Mesenchymal stem cell (in vitro differentiated cells and primary cell): ENCODE measurements around the gene ATXN7L1.

Source experiments
- DNase-seq: peaks from one replicate; pipeline ENCODE4 v3.0.0-alpha.2; 2013
- H2AFZ ChIP-seq: one replicate; pipeline ENCODE4 v1.6.1; 2013; ENCODE audit warnings: low read depth, mild to moderate bottlenecking, control low read depth, inconsistent platforms, low read length, moderate library complexity
- H2AK5ac ChIP-seq: 2 replicates; pipeline ENCODE4 v1.6.1; 2013; ENCODE audit warnings: low read length, moderate library complexity, mild to moderate bottlenecking, inconsistent platforms; ENCODE audit not compliant: severe bottlenecking
- H2BK120ac ChIP-seq: one replicate; pipeline ENCODE4 v1.6.1; 2013; ENCODE audit warnings: low read depth, mild to moderate bottlenecking, inconsistent platforms, low read length, moderate library complexity
- H2BK12ac ChIP-seq, 2 experiments: one replicate each; pipeline ENCODE4 v1.6.1; 2013; ENCODE audit warnings: inconsistent platforms in 2 of 2, low read length in 2 of 2, mild to moderate bottlenecking in 2 of 2, moderate library complexity in 2 of 2, control low read depth in 1 of 2
- H2BK15ac ChIP-seq: one replicate; pipeline ENCODE4 v1.6.1; 2013; ENCODE audit warnings: mild to moderate bottlenecking, low read depth, inconsistent platforms; ENCODE audit not compliant: poor library complexity, severe bottlenecking
- H2BK5ac ChIP-seq: 2 replicates; pipeline ENCODE4 v1.6.1; 2013; ENCODE audit warnings: low read depth, mild to moderate bottlenecking, low read length, control low read depth, inconsistent platforms; ENCODE audit not compliant: poor library complexity, severe bottlenecking
- H3K14ac ChIP-seq, 2 experiments: one replicate each; pipeline ENCODE4 v1.6.1; 2013; ENCODE audit warnings: inconsistent platforms in 2 of 2, low read length in 2 of 2, control low read depth in 1 of 2, mild to moderate bottlenecking in 1 of 2, moderate library complexity in 1 of 2
- H3K18ac ChIP-seq, 2 experiments: one replicate each; pipeline ENCODE4 v1.6.1; 2013; ENCODE audit warnings: inconsistent platforms in 2 of 2, low read length in 2 of 2, control low read depth in 1 of 2, low read depth in 1 of 2, mild to moderate bottlenecking in 1 of 2
- H3K23ac ChIP-seq, 2 experiments: one replicate each; pipeline ENCODE4 v1.6.1; 2013; ENCODE audit warnings: inconsistent platforms in 2 of 2, low read length in 2 of 2, mild to moderate bottlenecking in 2 of 2, moderate library complexity in 2 of 2, control low read depth in 1 of 2
- H3K27ac ChIP-seq: 2 replicates; pipeline ENCODE4 v1.5.1; 2013; ENCODE audit warnings: mild to moderate bottlenecking, moderate library complexity, low read length, control low read depth, inconsistent platforms; ENCODE audit not compliant: poor library complexity, severe bottlenecking
- H3K27me3 ChIP-seq, 2 experiments: 2 replicates each; pipeline versions ENCODE4 v1.6.1 to v1.7.0; 2013; ENCODE audit warnings: low read length in 2 of 2, mild to moderate bottlenecking in 2 of 2, moderate library complexity in 2 of 2, control low read depth in 1 of 2, inconsistent platforms in 1 of 2; ENCODE audit not compliant: control insufficient read depth in 1 of 2, insufficient read depth in 1 of 2
- H3K36me3 ChIP-seq, 2 experiments: 2 replicates each; pipeline versions ENCODE4 v1.6.1 to v1.7.0; 2013; ENCODE audit warnings: low read length in 2 of 2, control low read depth in 1 of 2, inconsistent platforms in 1 of 2, low read depth in 1 of 2, mild to moderate bottlenecking in 1 of 2; ENCODE audit not compliant: insufficient read depth in 2 of 2, control insufficient read depth in 1 of 2
- H3K4ac ChIP-seq, 2 experiments: one replicate each; pipeline ENCODE4 v1.6.1; 2013; ENCODE audit warnings: inconsistent platforms in 2 of 2, low read length in 2 of 2, mild to moderate bottlenecking in 2 of 2, moderate library complexity in 2 of 2, control low read depth in 1 of 2, low read depth in 1 of 2
- H3K4me1 ChIP-seq: 2 replicates; pipeline ENCODE4 v1.6.1; 2013; ENCODE audit warnings: low read depth, low read length, control low read depth; ENCODE audit not compliant: control insufficient read depth, insufficient read depth
- H3K4me2 ChIP-seq: 2 replicates; pipeline ENCODE4 v1.6.1; 2013; ENCODE audit warnings: low read length, mild to moderate bottlenecking, inconsistent platforms; ENCODE audit not compliant: poor library complexity, severe bottlenecking
- H3K4me3 ChIP-seq, 2 experiments: 2 replicates each; pipeline versions ENCODE4 v1.5.1 to v1.7.0; 2013; ENCODE audit warnings: low read length in 2 of 2, mild to moderate bottlenecking in 2 of 2, control low read depth in 1 of 2, low read depth in 1 of 2; ENCODE audit not compliant: insufficient read depth in 1 of 2
- H3K79me1 ChIP-seq: replicated peaks from 2 replicates; pipeline ENCODE4 v1.6.1; 2013; ENCODE audit warnings: mild to moderate bottlenecking, control low read depth, low read length, inconsistent platforms; ENCODE audit not compliant: poor library complexity, severe bottlenecking
- H3K9ac ChIP-seq: 2 replicates; pipeline ENCODE4 v1.7.0; 2013; ENCODE audit warnings: mild to moderate bottlenecking, low read length, moderate library complexity
- H3K9me3 ChIP-seq: 2 replicates; pipeline ENCODE4 v1.7.0; 2013; ENCODE audit warnings: mild to moderate bottlenecking, low read length; ENCODE audit not compliant: control insufficient read depth
- H4K8ac ChIP-seq: one replicate; pipeline ENCODE4 v1.6.1; 2013; ENCODE audit warnings: inconsistent platforms, mild to moderate bottlenecking, low read length, moderate library complexity
- H4K91ac ChIP-seq: one replicate; pipeline ENCODE4 v1.6.1; 2013; ENCODE audit warnings: mild to moderate bottlenecking, low read length, inconsistent platforms
- WGBS: methylation state at CpG from one replicate; pipeline ENCODE4 v1.1.7; 2013; ENCODE audit warnings: mixed read lengths; 5-methylcytosine and 5-hydroxymethylcytosine counted together

ATXN7L1 gene

GRCh38 chr7:105618016-105618296, 258.4 kb downstream of the ATXN7L1 start:
- no peaks in the 10 kb centered on the region for H3K27me3 ChIP-seq
- H4K91ac ChIP-seq = no peak overlapping the region
- no peak overlapping the region for H4K8ac ChIP-seq
- no peak overlapping the region for H3K23ac ChIP-seq
- H2BK12ac ChIP-seq = no peak overlapping the region
- H3K4ac ChIP-seq = no peak overlapping the region
- no peaks in the 10 kb centered on the region for H3K4me1 ChIP-seq
- no peak overlapping the region for H2BK15ac ChIP-seq
- no peak overlapping the region for H3K4me2 ChIP-seq
- no peak overlapping the region for H2AFZ ChIP-seq
- no peaks in the 10 kb centered on the region for H3K9me3 ChIP-seq
- peaks cover 45 to 62% of the 10 kb centered on the region in 2 experiments for H3K36me3 ChIP-seq
- no peak for DNase-seq
- no peak overlapping the region for H3K9ac ChIP-seq
- no peak overlapping the region for H2AK5ac ChIP-seq
- H2BK120ac ChIP-seq = no peak overlapping the region
- H3K4me3 ChIP-seq = no peak overlapping the region
- no peak overlapping the region for H3K18ac ChIP-seq
- WGBS = 94% methylated on average over 5 of the region's 5 CpGs
- no peak overlapping the region for H2BK5ac ChIP-seq
- no peak overlapping the region for H3K27ac ChIP-seq
- no peak overlapping the region for H3K14ac ChIP-seq
- H3K79me1 ChIP-seq = no peaks in the 10 kb centered on the region

DNA sequence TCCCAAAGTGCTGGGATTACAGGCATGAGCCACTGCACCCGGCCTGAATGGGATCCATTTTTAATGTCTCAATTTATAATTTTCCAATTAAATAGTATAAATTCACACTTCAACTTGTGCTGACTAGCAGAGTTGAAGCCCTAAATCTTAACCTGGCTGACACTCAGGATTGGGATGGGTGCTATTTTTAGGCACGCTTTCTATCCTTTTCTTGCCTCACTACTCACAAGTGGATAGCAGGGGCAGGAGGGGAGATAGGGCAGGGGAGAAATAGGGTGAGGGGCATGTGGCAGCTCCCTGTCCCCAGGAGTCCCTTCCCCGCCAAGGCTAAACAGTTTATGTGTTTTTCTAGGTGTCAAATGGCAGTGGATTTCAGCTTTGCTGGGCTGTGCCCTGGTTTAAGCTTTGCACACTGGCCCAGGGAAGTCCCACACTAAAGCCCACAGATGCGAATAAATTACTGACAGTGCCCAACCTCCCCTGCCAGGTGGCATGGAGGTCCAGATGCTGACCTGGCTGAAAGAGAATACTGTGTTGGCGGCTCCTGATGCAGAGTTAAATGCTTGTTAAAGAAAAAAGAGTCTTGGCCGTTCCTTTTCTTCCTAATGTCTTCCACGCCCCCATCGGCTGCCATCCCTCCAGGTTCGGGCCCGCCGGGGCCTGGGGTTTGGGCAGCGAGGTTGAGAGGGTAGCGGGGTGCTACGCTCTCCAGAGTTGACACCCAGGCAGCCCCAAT, 259.0 kb downstream of the ATXN7L1 start:
- Histone ChIP-seq H3K9ac (no peak overlapping the region), H3K27me3 (no peaks in the 10 kb centered on the region), H4K91ac (no peak overlapping the region), H3K4ac (no peak overlapping the region), H3K4me3 (no peak overlapping the region), H2BK5ac (no peak overlapping the region), H2BK15ac (no peak overlapping the region), H2AK5ac (no peak overlapping the region), H2BK120ac (no peak overlapping the region), H3K27ac (no peak overlapping the region), H4K8ac (no peak overlapping the region), H3K18ac (no peak overlapping the region), H3K4me2 (no peak overlapping the region), H3K4me1 (no peaks in the 10 kb centered on the region), H3K23ac (no peak overlapping the region), H3K79me1 (no peaks in the 10 kb centered on the region), H3K9me3 (no peaks in the 10 kb centered on the region), H3K14ac (no peak overlapping the region), H3K36me3 (peaks cover 46 to 60% of the 10 kb centered on the region in 2 experiments), H2AFZ (no peak overlapping the region), H2BK12ac (no peak overlapping the region)
- DNase-seq = no peak
- 96% methylated on average over 13 of the region's 14 CpGs for WGBS

GRCh38 chr7:105614341-105614840, 262.0 kb downstream of the ATXN7L1 start:
- Histone ChIP-seq H3K4me1 (no peaks in the 10 kb centered on the region), H2BK15ac (no peak overlapping the region), H4K8ac (no peak overlapping the region), H2BK5ac (no peak overlapping the region), H3K27ac (no peak overlapping the region), H3K79me1 (no peaks in the 10 kb centered on the region), H3K18ac (no peak overlapping the region), H2AFZ (no peak overlapping the region), H3K27me3 (no peaks in the 10 kb centered on the region), H3K4ac (no peak overlapping the region), H3K9ac (no peak overlapping the region), H3K23ac (no peak overlapping the region), H3K4me3 (no peak overlapping the region), H2BK120ac (no peak overlapping the region), H3K4me2 (no peak overlapping the region), H3K36me3 (peaks cover 47 to 61% of the 10 kb centered on the region in 2 experiments), H4K91ac (no peak overlapping the region), H3K14ac (no peak overlapping the region), H2BK12ac (no peak overlapping the region), H2AK5ac (no peak overlapping the region), H3K9me3 (no peaks in the 10 kb centered on the region)
- DNase-seq = no peak
- 96% methylated on average over 20 of the region's 20 CpGs for WGBS

DNA sequence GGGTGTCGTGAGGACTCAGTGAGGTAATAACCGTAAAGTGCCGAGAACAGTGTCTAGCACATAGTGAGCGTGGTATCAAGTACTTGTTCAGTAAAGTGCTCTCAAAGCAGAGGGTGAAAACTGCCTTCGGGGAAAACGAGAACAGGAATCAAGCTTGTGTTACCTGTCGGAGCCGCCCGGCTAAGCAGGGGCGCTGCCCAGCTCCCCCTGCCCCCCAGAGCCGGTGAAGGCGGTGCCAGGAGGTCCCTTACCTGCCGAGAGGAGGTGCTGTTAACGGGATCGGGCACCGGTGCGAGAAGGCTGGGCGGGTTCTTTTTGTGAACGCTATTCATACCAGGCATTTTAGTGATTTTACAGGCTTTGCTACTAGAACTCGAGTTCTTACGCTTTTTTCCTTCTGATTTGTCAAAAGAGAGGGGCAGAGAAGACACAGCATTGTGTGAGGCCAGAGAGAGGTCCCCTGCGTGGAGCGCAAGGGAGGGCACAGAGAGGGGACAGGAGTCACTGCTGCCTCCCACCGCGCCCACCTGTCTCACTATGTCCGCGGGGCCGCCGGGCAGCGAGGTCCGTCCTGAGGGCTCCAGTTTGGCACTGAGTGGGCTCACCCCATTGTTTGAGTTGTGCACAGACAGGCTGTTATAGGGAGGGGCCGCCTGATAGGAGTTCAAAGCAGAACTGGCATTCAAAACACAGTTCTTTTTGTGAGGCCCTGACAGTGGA, 262.6 kb downstream of the ATXN7L1 start:
- WGBS = 96% methylated on average over 32 of the region's 32 CpGs

More for the DNA sequence above, 262.6 kb downstream of the ATXN7L1 start:
- Histone ChIP-seq H2BK15ac (no peak overlapping the region), H3K4me2 (no peak overlapping the region), H2BK12ac (no peak overlapping the region), H3K4me1 (no peaks in the 10 kb centered on the region), H3K4me3 (no peak overlapping the region), H2BK120ac (no peak overlapping the region), H3K79me1 (no peaks in the 10 kb centered on the region), H3K27me3 (no peaks in the 10 kb centered on the region), H2AK5ac (no peak overlapping the region), H3K9ac (no peak overlapping the region), H3K23ac (no peak overlapping the region), H2AFZ (no peak overlapping the region), H3K4ac (no peak overlapping the region), H3K27ac (no peak overlapping the region), H2BK5ac (no peak overlapping the region), H3K36me3 (peaks cover 47 to 61% of the 10 kb centered on the region in 2 experiments), H3K18ac (no peak overlapping the region), H4K8ac (no peak overlapping the region), H3K14ac (no peak overlapping the region), H4K91ac (no peak overlapping the region), H3K9me3 (no peaks in the 10 kb centered on the region)
- DNase-seq = no peak
